GF-D8 (cell line): ENCODE data around the gene GRAMD1B.
"Not testable (repeated sequence)": the region's sequence is repeated elsewhere in the genome, so short reads cannot be mapped to it uniquely, and the experiment has no call there.

Experiments
- DNase-seq: peaks from one replicate; lab custom pipeline; 2025; lab: John Stamatoyannopoulos, UW

Gene GRAMD1B

GRCh38 chr11:123443851-123444623 is 14.0 kb downstream of the GRAMD1B start:
- DNase-seq: no peak

- no peak for DNase-seq
Observed at GRCh38 chr11:123448823-123449222, 18.8 kb downstream of the GRAMD1B start.

GRCh38 chr11:123449436-123449835 is 19.4 kb downstream of the GRAMD1B start:
- DNase-seq: no peak

DNA sequence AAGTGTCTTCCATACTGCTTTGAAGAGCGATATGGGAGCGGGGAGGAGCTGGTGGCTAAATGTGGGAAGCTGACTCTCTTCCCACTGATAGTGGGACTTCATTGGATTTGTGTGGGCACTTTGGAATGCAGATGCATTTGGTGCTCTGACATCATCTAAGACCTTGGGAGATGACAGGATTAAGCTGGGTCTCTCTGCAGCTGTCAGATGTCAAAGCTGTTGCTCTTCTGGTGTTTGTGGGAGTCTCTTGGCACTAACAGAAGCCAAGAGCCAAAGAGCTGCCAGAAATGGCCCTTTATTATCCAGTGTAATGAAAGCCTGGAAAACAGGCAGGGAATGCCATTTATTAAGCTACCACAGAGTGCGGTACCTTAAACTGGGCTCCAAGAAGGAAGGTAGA is 20.6 kb downstream of the GRAMD1B start:
- DNase-seq: no peak

GRCh38 chr11:123451183-123451781 is 21.2 kb downstream of the GRAMD1B start:
- no peak for DNase-seq

- DNase-seq: no peak
Observed at GRCh38 chr11:123452794-123453193, 22.7 kb downstream of the GRAMD1B start.

GRCh38 chr11:123454060-123454651 is 24.1 kb downstream of the GRAMD1B start:
- DNase-seq: peak; percentile 81

- DNase-seq: no peak
Observed at GRCh38 chr11:123454796-123455195, 24.7 kb downstream of the GRAMD1B start.

DNA sequence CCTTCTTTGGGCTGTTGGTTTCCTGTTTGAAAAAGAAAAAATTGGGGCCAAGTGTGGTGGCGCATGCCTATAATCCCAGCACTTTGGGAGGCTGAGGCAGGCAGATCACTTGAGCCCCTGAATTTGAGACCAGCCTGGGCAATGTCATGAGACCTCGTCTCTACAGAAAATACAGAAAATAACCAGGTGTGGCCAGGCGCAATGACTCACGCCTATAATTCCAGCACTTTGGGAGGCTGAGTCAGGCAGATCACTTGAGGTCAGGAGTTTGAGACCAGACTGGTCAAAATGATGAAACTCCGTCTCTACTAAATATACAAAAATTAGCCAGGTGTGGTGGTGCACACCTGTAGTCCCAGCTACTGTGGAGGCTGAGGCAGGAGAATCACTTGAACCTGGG is 26.4 kb downstream of the GRAMD1B start:
- DNase-seq: not testable (repeated sequence)

DNA sequence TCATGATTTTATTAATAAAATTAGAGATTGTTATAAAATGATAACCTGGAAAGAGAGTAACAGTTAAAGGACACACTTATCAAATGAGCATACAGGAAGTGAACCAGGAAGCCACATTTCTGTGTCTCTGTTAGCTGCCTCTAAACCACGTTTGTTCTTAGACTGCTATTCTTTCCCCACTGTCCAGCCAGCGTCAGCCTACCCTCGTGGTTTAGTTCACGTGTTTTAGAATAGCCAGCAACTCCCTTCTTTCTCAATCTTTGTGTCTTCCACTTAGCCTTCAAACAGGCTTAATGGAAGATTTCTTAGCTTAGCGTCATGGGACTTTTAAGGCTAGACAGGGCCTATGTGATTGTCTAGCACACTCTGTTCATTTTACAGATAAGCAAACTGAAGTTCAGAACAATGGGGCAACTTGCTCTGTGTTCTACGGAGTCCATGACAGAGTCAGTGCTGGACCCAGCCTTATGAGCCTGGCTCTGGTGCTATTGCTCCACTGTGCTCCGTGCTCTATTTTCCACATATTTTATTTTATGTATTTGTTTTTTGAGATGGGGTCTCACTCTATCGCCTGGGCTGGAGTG is 27.2 kb downstream of the GRAMD1B start:
- DNase-seq: peak; percentile 40

GRCh38 chr11:123458501-123458900 is 28.4 kb downstream of the GRAMD1B start:
- no peak for DNase-seq

- DNase-seq: no peak
Observed at GRCh38 chr11:123460012-123460700, 30.1 kb downstream of the GRAMD1B start.

GRCh38 chr11:123461164-123461563 is 31.1 kb downstream of the GRAMD1B start:
- DNase-seq: no peak

DNA sequence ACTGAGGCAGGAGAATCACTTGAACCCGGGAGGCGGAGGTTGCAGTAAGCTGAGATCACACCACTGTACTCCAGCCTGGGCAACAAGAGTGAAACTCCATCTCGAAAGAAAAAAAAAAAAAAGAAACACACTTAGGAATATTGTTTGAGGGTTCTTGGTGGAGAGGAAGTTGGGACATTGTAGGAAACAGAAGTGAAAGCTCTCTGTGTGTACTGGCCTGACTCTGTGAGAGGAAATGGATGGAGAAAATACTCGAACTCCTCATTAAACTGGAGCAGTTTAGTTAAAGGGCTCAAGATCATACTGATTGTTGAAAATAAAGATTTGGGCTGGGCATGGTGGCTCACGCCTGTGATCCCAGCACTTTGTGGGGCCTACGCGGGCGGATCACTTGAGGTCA is 35.6 kb downstream of the GRAMD1B start:
- DNase-seq: peak; percentile 37

GRCh38 chr11:123466172-123466571 is 36.1 kb downstream of the GRAMD1B start:
- DNase-seq: not testable (repeated sequence)

DNA sequence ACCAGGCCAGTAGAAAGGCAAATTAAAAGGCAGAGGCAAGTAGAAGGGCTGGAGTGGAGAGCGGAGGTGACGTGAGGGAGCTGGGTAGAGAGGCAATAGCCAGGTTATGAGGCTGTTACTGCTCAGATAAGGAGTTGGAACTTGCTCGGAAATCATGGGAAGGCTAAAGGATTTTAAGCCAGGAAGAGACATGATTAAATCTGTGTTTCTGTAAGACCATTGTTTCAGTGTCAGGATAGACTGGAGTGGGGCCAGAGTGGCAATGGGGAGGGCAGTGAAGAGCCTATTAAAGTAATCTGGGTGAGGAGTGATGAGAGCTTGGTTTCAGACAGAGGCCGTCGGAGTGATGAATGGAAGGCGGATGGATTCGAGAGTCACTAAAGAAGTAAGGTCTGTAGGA is 39.0 kb downstream of the GRAMD1B start:
- no peak for DNase-seq

- no peak for DNase-seq
Observed at GRCh38 chr11:123469586-123469985, 39.5 kb downstream of the GRAMD1B start.

GRCh38 chr11:123470842-123471241 is 40.8 kb downstream of the GRAMD1B start:
- no peak for DNase-seq

GRCh38 chr11:123472236-123472935 is 42.3 kb downstream of the GRAMD1B start:
- DNase-seq: no peak

DNA sequence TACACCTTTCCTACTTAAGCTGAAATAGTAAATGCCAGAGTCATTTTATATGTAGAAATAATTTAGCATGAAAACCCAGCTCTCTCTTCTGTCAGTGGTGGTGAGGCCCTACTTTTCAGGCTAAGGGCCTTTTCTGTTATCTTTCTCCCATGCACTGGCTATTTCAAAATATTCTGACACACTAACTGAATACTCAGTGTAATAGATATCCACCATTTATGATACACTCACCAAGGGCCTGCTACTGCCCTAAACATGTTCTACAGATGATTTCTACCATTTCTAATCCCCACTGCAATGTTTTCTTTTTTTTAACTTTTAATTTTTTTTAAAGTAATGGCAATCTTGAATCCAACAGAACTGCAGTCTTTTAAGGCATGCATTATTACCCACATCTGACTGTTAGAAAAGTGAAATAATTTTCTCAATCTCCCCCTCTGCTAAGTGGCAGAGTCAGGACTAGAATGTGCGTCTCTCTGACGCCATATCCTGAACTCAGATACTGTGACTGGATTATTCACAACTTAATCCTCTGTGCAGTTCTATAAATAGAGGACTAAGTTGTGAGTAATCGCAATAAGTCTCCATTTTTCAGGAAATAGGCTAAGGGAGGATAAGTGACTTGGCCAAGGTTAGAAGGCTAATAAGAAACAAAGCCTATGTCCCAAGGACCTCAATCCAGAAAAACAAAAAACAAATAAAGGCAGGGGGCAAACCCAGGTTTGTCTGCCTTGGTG is 44.0 kb downstream of the GRAMD1B start:
- DNase-seq: no peak

- no peak for DNase-seq
Observed at GRCh38 chr11:123474994-123475393, 44.9 kb downstream of the GRAMD1B start.
